Fibroblast of skin of scalp (primary cell): ENCODE results near the gene UACA.
A peak's percentile ranks its signal among the peaks of the same experiment; 100 is the strongest.

Experiments used
- DNase-seq: peaks from one replicate; pipeline ENCODE4 v3.0.0-alpha.2; 2013

UACA gene

GRCh38 chr15:70708839-70709238, 54.5 kb downstream of the UACA start:
- no peak for DNase-seq

GRCh38 chr15:70707686-70708300, 55.6 kb downstream of the UACA start:
- DNase-seq: no peak

GRCh38 chr15:70704731-70705130, 58.6 kb downstream of the UACA start:
- DNase-seq: no peak

- no peak for DNase-seq
Observed at GRCh38 chr15:70704166-70704565, 59.2 kb downstream of the UACA start.

GRCh38 chr15:70703096-70703878, 60.1 kb downstream of the UACA start:
- peak; percentile 27 for DNase-seq

GRCh38 chr15:70702584-70702983, 60.8 kb downstream of the UACA start:
- DNase-seq: no peak

GRCh38 chr15:70701891-70702568, 61.3 kb downstream of the UACA start:
- peak; percentile 59 for DNase-seq

- no peak for DNase-seq
Observed at GRCh38 chr15:70701171-70701570, 62.2 kb downstream of the UACA start.

- DNase-seq: no peak
Observed at GRCh38 chr15:70699890-70700289, 63.5 kb downstream of the UACA start.

- DNase-seq: no peak
Observed at GRCh38 chr15:70698836-70699390, 64.4 kb downstream of the UACA start.

GRCh38 chr15:70698426-70698825, 64.9 kb downstream of the UACA start:
- no peak for DNase-seq

- no peak for DNase-seq
Observed at GRCh38 chr15:70690491-70691276, 72.7 kb downstream of the UACA start.

- no peak for DNase-seq
Observed at GRCh38 chr15:70690021-70690420, 73.3 kb downstream of the UACA start.

GRCh38 chr15:70687482-70687881, 75.9 kb downstream of the UACA start:
- DNase-seq: no peak

- no peak for DNase-seq
Observed at GRCh38 chr15:70680817-70681216, 82.5 kb downstream of the UACA start.

- no peak for DNase-seq
Observed at GRCh38 chr15:70679919-70680231, 83.5 kb downstream of the UACA start.

GRCh38 chr15:70672081-70672480, 91.3 kb downstream of the UACA start:
- DNase-seq: peak; percentile 52

GRCh38 chr15:70670680-70671079, 92.7 kb downstream of the UACA start:
- DNase-seq: peak; percentile 23

GRCh38 chr15:70669966-70670658, 93.2 kb downstream of the UACA start:
- DNase-seq: no peak

GRCh38 chr15:70669006-70669602, 94.3 kb downstream of the UACA start:
- DNase-seq: no peak

- no peak for DNase-seq
Observed at GRCh38 chr15:70665599-70665998, 97.8 kb downstream of the UACA start.

GRCh38 chr15:70664494-70664893, 98.9 kb downstream of the UACA start:
- no peak for DNase-seq
